DMS 273 (cell line): ENCODE data around the gene ADAMTS2.

ENCODE experiments used
- DNase-seq: peaks from one replicate; lab custom pipeline; 2025; ENCODE audit not compliant: unreplicated experiment; lab: John Stamatoyannopoulos, UW

ADAMTS2 gene

DNA sequence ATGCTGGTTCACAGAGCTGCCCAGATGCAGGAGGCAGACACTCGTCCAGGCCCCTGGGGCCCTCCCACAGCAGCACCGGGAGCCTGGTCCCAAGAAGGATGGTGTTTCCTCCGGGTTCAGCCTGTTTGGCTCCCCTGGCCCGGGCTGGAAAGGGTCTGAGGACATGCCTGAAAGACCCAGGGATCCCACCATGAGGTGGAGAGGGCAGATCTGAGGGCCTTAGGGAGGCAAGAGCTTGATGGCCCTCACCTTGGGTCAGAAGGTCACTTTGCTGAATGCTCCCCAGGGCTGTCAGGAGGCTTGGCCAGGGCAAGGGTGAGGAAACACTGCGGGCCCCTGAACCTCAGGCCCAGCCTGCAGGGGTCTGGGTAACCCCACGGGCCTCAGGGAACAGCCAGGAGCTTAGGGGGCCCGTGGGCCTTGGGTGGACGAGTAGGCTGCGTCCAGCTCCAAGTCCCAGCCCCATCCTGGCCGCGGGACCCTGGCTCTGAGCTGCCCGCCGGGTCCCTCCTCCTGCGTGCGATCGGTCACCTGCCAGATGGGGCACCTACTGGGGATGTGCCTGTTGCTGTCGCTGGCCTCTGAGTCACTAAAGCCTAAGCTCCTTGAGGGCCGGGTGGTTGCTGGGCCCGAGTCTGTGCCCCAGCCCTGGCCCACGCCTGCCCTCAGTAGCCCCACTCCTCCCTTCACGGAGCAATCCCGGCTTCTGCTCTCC is 178.9 kb downstream of the ADAMTS2 start:
- DNase-seq, result no peak

DNA sequence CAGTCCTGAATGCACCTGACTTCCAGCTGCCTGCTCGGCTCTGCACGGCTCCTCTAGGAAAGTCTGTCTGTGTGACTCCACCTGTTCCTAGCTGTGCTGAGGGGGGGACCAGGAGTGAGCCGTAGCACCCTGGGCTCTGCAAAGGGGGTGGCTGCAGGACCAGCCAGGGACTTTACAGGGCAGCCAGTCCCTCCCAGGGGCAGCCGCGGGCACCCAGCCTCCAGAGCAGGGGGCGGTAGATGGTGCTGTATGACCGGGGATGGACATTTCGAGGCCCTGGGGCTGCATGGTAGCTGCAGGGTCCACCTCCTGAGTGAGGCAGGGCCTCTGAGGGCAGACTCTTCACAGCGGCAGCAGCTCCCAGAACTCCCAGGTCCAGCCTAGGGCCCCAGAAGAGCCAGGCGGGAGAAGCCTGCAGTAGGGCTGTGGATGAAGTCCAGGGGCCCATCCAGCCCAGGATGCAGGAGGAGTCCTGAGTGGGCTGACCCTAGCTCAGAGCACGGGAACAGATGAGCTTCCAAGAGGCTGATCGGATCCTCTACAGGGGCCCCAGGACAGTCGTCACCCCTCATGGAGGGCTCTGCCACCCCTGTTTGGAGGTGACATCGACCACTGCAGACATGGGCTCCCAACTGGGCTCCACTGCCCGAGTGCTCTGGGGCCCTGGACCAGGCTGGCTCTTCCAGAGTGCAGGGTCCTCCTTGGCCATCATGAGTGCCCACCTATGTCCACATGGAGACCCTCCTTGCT is 179.7 kb downstream of the ADAMTS2 start:
- no peak for DNase-seq

DNA sequence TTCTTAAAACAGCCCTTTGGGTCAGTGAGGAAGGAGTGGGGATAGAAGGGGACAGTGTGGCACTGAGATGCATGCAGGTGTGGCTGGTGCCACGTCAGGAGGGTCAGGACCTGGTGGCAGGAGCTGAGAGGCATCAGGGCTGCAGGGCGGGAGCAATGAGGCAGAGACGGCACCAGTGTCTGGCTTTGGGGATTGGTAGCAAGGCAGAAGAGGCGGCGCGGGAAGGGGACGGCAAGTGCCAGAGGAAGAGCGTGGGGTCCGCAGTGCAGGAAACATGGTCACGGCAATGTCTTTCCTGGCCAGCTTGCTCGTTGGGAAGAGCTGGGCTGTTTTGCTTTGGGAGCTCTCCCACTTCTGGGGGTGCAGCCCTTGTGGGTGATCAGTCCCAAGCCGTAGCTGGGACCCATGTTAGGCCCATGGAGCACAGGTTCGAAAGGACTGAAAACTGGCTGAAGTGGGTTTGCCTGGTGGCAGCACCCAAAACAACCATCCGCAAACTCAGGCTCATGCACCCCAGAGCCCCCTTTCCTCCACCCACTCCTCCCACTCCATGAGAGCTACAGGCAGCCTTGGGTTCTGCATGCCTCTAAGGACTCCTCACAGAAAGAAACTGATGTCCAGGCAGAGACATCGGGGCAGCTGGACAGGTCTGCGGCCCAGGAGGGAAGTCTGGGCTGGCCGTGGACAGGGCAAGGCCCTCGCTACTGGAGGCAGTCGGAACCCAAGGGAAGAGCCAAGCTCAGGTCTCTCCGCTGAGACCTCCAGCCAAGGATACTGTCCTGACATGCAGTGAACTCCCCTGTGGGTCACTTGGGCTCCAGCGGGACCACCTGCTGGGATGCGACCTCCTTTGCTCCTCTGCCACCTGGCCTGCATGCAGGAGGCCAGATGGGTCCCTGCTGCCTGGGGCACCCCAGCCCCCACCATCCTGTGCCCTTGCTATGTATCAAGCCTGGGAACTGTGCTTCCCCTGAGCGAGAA is 180.6 kb downstream of the ADAMTS2 start:
- DNase-seq, result peak; percentile 16

DNA sequence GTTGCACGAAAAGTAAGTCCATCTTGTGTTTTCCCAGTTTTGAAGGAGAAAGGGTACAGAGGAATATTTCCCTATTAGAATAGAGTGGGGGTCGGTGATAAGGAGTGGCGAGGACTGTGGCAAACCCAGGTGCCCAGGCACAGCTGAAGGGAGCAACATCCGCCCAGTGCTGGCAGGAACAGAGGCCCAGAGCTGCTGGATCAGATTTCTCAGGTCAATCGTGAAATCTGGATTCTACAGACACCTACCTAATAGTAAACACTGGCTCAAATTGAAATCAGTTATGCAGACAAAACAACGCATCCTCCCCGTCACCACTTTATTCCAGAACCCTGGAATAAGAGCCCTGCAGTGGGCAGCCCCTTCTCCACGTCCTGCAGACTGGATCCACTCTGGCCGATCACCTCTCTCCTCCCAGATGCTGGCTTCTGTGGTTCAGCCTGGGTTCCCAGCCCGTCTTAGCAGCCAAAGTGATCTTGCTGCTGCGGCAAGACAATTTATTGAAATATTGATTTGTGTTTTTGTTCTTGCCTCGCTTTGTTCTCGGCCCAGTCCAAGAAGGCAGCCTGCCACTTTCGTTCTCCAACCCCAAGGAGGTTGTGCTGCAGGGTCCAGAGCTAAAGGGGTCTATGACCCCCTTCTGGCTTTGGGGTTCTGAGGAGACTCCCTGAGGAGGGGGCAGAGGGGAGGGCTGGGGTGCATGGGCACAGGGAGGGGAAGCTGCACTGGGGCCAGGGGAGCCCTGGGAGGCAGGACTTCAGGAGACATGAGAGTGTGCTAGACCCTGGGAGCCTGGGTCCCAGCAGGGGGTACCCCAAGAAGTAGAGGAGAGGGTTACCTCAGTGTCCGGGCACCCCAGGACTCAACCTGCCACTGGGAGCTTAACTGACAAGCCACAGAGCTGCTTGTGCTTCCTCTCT is 181.8 kb downstream of the ADAMTS2 start:
- DNase-seq, result no peak

DNA sequence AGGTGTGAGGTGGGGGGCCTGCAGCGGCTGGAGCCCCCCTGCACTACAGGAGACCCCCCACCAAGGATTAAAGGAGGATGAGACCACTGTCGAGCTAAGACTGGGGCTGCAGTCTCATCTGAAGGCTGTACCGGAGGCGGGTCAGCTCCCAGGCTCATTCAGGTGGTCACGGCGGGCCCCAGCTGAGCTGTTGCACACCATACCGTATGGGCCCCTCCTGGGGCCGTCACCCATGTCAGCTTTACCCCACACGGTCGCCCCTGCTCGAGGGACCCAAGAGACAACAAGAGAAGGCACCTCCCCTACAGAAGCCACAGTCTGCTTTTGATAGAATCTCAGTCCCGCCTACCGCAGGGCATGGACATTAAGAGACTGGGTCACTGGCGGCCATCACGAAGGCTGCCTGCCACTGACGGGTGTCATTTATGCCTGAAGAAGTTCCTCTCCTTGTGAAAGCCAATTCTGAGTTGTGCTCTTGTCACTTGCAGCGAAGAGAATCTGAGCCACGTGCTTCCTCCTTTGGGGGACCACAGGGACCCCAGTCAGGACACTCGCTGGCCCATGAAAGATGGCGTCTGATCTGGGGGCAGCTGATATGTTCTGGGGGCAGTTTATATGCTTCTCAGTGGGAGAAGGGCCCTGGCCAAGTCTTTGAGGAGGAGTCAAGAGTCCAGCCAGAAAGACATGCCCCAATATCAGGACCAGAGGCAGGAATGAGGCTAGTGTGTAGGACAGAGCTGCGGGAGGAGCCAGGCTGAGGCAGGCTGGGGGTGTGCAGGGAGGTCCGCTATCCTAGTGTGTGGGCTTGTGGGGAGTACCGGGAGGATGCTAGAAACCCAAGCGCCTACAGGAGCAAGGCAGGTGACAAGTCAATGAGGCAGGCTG is 182.7 kb downstream of the ADAMTS2 start:
- no peak for DNase-seq

DNA sequence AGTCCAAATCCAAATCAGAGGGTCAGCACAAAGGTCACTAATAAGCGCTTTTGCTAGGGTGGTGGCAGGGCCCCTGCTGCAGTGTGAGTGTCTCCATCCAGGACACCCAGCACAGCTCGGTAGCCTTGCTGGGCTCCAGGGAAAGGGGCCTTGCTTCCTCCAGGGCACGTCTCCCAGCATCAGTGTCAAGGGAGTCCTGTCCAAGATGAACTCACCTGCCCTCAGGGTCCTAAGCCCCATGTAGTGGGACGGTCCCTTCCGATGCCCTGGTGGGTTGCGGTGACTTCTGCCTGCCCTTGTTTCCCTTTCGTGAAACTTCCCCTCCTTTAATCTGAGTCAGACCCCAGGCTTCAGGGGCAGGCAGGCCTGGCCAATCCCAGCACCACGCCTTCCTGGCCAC is 183.4 kb downstream of the ADAMTS2 start:
- DNase-seq, result no peak

DNA sequence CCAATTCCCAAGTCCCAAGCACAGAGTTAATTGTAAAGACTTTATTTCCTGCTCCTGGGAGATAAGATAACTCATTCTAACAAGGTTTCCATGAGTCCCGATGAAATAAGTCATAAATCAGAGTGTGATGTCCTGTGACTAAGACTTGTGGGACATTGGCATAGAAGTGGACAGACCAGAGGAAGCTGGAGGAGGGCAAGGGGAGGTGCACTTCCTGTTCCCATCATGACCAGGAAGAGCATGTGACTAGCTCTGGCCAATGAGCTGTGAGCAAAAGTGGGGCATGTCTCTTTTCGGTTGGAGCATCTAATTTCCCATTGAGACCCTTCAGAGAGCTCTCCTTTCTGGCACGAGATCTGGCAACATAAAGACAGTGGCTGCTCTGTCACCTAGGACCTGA is 184.7 kb downstream of the ADAMTS2 start:
- no peak for DNase-seq

DNA sequence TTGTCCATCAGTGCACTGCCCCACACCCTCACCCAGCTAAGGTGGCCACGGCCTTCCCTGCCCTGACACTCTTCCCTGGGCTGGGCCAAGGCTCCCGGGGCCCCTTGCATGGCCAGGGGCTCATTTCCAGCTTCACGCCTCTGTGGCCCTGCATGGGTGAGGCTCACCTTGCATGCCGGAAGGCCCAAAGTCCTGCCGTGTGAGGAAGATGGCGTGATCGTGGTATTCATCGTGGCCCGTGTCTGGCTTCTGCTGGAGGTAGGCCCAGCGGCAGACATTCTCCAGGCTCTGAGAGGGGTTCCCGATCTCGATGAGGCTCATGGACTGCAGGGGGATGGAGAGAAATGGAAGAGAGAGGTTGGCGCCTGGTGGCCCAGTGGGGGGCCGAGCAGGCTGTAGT is 186.7 kb downstream of the ADAMTS2 start:
- no peak for DNase-seq

DNA sequence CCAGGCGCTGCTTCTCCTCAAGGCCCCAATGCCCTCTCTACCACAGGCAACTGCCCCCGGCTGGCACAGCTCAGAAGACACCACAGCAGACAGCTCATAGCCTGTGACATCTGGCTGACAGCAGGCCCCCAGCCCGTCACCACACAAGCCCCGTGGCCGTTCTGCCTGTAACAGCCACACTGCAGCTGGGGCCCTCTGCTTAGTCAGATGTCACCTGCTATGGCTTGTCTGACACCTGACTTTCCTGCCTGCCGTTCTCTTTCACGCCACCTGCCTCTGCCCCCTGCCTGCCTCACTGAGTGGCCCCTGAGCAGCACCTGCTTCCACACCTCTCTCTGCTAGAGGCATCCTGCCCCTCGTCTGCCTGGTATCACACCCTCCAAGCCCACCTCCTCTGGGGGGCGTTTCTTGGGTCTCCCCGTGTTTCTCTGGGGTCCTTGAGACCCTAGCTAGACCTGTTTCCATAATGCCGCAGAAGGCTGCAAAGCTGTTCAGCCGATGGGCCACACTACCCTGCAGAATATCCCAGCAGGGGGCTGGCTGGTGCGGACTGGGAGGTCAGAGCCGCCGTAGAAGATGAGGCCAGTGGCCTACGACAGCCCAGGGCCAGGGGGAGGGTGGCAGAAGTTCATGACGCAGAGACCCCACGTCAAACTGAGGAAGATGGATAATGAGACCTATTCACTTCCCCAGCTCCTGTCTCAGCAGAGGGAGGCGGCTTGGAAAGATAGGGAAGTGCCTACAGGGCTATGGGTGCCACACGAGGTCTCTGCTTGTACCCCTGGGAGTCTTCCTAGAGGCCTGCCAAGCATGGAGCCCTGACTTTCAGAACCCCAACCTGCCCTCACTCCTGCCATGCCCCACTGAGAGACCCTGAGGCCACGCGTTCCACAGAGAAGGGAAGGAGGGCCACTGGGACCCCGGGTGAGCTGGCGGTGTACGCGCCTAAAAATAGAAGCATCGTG is 190.0 kb downstream of the ADAMTS2 start:
- DNase-seq, result no peak

DNA sequence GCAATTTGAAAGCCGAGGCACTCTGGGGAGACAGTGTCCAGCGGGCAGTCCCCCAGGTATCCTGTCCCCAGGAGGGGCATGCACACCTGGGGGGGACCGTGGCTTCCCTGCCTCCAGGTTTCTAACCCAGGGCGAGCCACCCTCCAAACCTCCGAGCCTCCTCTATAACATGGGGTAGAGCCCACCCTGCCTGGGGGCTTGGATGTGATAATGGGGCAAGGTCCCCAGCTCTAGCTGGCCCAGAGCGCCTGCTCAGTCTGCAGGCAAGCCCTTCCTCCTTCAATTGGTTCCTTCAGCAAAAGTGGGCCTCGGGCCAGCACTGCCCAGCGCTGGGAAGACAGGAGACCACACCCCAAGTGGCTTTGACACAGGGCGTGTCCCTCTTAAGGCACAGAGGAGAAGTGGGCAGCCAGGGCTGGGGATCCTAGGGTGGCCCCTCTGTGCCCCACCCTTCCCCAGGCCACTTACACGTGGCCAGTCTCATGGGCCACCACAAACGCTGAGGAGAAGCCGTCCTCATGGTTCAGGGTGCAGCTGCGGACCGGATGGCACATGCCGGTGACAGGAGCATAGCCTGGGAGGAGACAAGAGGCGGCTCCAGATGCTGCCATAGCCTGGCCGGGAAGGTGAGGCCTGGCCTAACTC is 190.8 kb downstream of the ADAMTS2 start:
- DNase-seq, result no peak

DNA sequence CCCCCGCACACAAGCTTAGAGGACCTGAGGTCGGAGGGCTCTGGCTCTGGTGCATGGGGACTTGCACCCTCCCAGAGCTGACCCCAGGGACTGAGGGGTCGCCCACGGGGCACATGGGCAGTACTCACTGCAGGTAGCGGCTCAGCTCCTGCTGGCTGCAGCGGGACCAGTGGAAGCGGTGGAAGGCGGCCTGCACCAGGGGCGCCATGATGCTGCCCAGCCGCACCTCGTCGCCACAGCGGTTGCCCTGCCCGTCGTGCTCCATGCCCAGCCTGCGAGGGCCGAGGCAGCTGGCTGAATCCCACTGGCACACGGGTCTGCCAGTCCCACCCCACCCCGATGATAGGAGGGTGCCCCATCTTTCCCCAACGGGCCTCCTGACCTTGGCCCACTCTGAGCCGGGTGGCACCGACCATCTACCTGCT is 191.3 kb downstream of the ADAMTS2 start:
- DNase-seq, result no peak

DNA sequence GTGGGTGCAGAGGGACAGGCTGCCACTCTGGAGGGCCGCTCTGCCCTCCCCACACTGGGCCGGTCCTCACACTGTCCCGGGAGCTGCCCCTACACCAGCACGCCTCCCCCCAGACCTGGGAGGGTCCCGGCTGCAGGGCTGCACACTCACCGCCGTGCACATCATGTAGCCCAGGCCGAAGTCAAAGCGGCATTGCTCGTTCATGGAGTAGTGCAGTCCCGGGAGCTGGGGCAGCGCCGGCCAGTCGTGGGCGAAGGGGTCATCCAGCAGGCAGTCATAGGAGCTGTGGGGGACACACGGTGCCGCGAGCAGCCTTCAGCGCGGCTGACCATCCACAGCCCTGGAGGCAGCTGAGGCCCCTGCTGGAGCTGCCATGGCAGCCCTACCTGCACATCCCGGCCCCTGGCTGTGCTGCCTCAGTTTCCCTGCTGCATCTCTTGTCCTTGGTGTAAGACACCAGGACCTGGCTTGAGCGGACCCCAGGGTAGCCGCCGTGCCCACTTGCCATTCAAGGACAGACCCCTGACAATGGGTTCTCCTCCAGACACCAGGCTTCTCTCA is 191.8 kb downstream of the ADAMTS2 start:
- DNase-seq, result no peak

DNA sequence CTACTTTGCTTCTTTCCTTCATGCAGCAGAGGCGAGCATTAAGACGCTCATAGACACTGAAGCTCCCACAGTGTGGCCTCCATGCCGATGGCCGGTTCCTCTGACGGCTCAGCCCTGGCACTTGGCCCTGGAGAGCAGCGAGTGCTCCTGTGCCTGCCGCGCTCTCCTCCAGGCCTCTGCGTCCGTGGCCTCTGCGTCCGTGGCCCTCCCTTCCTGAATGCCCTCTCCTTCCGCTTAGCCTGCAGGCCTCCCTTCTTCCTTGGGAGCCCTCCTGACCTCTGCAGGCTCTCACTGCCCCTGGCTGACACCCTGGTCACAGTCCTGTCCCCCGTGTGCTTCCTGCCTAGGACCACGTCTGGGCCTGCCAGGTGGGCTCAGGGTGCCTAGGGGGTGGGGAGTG is 192.3 kb downstream of the ADAMTS2 start:
- DNase-seq, result no peak

DNA sequence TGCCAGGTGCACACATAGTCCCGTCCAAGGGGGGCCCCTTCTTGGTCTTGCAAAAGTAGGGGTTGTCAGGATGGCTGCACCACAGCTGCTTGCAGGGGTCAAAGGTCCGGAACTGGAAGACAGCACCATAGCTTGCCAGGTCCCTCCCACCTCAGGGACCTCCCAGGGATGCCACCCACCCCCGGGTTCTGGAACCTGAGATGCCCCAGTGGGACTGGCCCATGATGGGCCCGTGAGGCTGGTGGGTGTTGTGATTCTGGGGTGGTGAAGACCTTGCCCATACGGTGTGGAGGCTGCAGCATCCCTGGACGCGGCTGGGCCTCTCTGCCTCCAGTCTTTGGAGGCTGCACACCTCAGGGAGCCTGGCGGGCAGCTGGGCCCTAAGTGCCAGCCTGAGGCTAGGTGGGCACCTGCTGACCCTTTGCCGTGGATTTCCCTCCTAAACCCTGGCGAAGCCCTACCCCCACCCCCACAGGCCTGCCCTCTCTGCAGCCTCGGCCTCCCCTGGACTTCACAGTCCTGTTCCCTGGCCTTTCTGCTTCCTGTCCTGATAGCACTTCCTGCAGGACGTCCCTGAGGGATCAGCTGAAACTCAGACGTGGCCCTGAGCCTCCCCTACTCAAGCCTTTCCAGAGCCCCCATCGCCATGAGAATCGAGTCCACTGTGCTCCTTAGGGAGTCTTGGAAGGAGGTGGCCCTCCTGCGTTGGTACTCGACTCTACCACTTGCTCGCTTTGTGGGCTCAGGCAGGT is 192.9 kb downstream of the ADAMTS2 start:
- DNase-seq, result no peak

DNA sequence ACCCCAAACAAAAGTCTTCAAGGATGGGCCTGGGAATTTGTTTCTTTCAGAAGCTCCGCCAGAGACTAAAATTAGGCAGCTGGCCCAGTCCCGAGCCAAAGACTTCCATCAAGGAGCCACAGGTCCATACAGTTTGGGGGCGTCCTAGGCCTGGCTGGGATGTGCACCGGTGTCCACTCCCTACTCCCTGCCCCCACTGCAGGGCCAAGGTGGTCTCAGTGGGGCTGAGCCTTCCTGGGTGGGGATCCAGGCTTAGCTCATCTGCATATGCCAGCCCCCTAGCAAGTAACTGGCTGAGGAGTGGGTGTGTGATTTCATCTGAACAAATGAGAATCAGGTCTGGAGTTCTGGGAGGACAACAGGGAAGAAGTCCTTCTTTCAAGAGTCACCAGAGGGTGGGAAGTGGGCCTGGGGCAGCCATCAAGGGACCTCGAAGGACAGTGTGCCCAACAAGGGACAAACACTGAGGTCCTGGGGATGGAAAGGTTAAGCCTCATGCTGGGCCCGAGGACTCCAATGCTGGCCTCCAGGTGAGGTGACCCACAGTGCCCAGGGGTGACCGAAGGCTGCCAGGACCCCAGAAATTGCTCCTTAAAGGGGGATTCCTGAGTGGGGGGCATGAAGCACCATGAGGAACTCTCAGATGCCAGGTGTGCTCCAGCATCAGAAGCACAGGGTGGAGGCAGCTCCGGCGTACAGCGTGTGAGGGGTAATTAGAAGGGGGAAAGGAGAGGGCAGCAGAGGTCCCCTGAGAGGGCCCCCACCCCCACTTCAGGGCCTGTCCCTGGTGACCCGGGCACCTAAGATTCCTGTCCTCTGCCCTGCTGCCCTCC is 193.8 kb downstream of the ADAMTS2 start:
- no peak for DNase-seq

DNA sequence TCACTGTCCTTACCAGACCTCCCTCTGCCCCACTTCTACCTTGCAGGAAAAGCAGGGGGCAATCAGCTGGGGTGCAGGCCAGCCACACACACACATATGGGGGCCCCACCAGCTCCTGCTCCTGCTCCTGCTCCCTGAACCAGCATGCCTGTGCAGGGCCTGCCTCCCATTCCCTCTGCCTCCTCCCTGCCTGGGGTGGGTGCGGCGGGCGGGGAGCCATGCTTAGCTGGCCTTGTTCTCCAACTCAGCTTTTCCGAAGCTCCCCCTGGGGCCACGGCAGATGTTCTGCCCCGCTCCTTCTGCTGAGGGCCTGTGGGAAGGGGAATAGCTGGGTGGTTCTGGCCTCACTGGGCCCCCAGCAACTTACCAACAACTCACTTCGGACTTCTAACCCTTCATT is 195.2 kb downstream of the ADAMTS2 start:
- no peak for DNase-seq
